Measurements from ENCODE around the gene DNER.

The DNER gene

DNA sequence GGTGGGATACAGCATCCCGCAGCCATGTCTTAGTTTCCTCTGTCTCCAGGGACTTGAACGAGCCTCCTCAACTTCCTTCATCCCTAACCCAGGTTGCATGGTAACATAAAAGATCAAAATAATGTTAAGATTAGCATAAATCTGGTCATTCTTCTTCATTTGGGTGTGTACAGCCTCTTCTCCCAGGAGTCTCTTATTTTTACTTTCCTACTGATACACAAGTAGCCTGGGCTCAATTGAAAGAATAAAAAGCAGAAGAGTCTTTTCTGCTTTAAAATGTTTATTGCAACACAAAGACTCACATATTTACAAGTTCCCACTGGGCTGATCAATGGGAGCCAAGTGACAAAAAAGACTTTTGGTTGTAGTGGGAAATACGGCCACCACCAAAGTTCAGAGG is 305.4 kb downstream of the DNER start:
- TF ChIP-seq, protein P1, sequence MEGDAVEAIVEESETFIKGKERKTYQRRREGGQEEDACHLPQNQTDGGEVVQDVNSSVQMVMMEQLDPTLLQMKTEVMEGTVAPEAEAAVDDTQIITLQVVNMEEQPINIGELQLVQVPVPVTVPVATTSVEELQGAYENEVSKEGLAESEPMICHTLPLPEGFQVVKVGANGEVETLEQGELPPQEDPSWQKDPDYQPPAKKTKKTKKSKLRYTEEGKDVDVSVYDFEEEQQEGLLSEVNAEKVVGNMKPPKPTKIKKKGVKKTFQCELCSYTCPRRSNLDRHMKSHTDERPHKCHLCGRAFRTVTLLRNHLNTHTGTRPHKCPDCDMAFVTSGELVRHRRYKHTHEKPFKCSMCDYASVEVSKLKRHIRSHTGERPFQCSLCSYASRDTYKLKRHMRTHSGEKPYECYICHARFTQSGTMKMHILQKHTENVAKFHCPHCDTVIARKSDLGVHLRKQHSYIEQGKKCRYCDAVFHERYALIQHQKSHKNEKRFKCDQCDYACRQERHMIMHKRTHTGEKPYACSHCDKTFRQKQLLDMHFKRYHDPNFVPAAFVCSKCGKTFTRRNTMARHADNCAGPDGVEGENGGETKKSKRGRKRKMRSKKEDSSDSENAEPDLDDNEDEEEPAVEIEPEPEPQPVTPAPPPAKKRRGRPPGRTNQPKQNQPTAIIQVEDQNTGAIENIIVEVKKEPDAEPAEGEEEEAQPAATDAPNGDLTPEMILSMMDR (IDR thresholded peaks at IDR 0.05; ENCODE audit: low read depth, low read length), result no peak

GRCh38 chr2:229408356-229408755 is 306.0 kb downstream of the DNER start:
- peak; percentile 82 for DNase-seq (ENCODE audit: extremely low read depth, low read depth)
- TF ChIP-seq, protein P1 (IDR thresholded peaks at IDR 0.05; ENCODE audit: low read depth, low read length), result no peak

More for the DNA sequence above, 305.4 kb downstream of the DNER start:
- no peak for DNase-seq (ENCODE audit: extremely low read depth, low read depth)

- DNase-seq (ENCODE audit: extremely low read depth, low read depth), result peak; percentile 43
Measured at GRCh38 chr2:229407170-229407569, 307.2 kb downstream of the DNER start.

DNA sequence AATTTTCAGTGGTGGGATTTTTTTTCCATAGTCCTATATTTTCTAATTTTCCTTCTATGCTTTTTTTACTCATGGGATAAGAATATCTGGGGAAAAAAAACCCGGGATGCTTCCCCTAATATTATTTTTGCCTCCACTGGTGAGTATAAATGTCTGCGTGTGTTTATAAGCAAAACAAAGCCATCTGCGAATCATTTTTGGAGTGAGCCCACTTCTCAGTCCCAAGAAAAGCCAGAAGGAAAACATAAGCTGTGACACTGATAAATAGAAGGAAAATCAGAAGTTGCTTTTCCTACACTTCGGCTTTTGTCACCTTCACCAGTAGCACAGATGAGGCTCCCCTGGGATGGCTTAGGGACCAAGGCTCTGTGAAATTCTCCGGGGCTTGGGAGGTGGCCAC is 308.6 kb downstream of the DNER start:
- TF ChIP-seq, protein P1 (IDR thresholded peaks at IDR 0.05; ENCODE audit: low read depth, low read length), result no peak

More at GRCh38 chr2:229407170-229407569, 307.2 kb downstream of the DNER start:
- TF ChIP-seq, protein P1 (IDR thresholded peaks at IDR 0.05; ENCODE audit: low read depth, low read length), result no peak

DNA sequence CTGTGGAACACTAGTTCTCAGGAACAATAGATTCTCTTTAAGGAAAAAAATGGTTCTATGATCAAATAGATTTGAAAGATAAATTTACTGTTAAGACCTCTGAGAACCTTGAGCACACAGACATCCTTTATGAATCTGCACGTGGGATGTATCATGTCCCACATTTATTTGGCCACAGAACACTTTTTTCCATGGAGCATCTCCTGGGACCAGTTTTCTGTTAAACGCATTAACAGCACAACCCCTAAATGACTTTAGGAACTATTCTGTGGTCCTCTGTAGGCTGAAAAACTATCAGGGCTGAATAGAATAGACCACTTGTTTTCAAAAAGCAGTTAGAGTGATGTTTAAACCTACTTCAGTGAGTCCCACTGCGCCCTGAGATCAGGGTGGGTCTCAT is 311.1 kb downstream of the DNER start:
- no peak for DNase-seq (ENCODE audit: extremely low read depth, low read depth)
- TF ChIP-seq, protein P1 (IDR thresholded peaks at IDR 0.05; ENCODE audit: low read depth, low read length), result no peak

More for the DNA sequence above, 308.6 kb downstream of the DNER start:
- DNase-seq (ENCODE audit: extremely low read depth, low read depth), result no peak

DNA sequence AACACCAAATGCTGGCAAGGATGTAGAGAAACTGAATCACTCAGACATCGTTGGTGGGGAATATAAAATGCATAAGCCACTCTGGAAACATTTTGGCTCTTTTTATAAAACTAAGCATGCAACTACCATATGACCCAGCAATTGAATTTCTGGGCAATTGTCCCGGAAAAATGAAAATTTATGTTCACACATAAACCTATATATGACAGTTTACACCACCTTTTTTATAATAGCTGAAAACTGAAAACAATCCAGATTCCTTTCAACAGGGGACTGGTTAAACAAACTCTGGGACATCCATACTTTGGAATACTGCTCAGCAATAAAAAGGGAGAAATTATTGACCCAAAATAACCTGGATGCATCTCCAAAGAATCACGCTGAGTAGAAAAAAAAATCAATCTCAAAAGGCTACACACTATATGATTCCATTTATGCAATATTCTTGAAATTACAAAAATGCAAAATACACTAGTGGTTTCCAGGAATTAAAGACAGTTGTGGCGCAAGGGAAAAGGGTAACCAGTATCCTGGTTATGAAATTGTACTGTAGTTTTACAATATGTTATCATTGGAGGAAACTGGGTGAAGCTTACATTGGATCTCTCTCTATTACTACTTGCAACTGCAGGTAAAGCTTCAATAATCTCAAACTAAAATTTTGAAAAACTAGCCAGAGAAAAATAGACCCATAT is 313.0 kb downstream of the DNER start:
- no peak for DNase-seq (ENCODE audit: extremely low read depth, low read depth)
- TF ChIP-seq, protein P1 (IDR thresholded peaks at IDR 0.05; ENCODE audit: low read depth, low read length), result no peak

DNA sequence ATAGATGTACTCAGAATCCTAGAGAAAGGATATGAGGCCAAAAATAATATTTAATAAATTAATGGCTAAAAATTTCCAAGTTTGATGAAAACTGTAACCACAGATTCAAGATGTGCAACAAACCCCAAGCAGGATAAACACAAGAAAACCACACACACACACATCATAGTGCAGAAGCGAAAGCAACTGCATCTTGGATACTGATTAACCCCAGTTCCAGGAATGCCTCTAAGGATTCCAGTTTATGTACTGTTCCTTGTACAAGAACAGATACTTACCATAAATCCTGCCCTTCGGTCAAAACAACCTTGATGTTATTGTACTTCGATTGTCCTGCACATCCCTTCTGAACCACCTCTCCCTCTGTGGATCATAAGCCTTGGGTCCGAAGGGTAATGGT is 320.4 kb downstream of the DNER start:
- TF ChIP-seq, protein P1 (IDR thresholded peaks at IDR 0.05; ENCODE audit: low read depth, low read length), result no peak
- DNase-seq (ENCODE audit: extremely low read depth, low read depth), result no peak
